GM12801 (cell line): ENCODE results near the gene CCDC106.
A peak's percentile ranks its signal among the peaks of the same experiment; 100 is the strongest.

Experiments
- CTCF ChIP-seq: IDR thresholded peaks from one replicate; pipeline ENCODE4 v1.5.1; 2011; ENCODE audit warnings: control low read depth; ENCODE audit not compliant: insufficient read length; ENCODE audit errors: extremely low read depth

The CCDC106 gene

GRCh38 chr19:55632463-55632834, 15.6 kb upstream of the CCDC106 start:
- TF ChIP-seq CTCF, result peak; percentile 57

GRCh38 chr19:55633861-55634260, 14.2 kb upstream of the CCDC106 start:
- TF ChIP-seq CTCF, result no peak

- no peak for TF ChIP-seq CTCF
Observed at GRCh38 chr19:55635334-55635717, 12.7 kb upstream of the CCDC106 start.

- TF ChIP-seq CTCF, result no peak
Observed at GRCh38 chr19:55635856-55636440, 12.1 kb upstream of the CCDC106 start.

GRCh38 chr19:55636723-55637122, 11.3 kb upstream of the CCDC106 start:
- TF ChIP-seq CTCF, result no peak

GRCh38 chr19:55637534-55637933, 10.5 kb upstream of the CCDC106 start:
- TF ChIP-seq CTCF, result no peak

GRCh38 chr19:55638864-55639359, 9.1 kb upstream of the CCDC106 start:
- TF ChIP-seq CTCF, result no peak
